K562 treated with DMSO at 1 percent for 4 hours (cell line): ENCODE measurements around the gene AKT2. TPM values are rescaled to one million over a fixed set of nuclear protein-coding genes. Genes with fewer than 3 reads are reported as not detected.

Source experiments
- total RNA-seq: library from RNA; unstranded; fragments of 300-600 nt; gene quantifications from 2 replicates; pipeline ENCODE4 v1.2.3, GENCODE V29; 2022; ENCODE audit not compliant: insufficient read depth

AKT2 gene
- 36.2 and 51.9 TPM in 2 replicates for total RNA-seq

GRCh38 chr19:40284501-40285352 is at the start of gene AKT2:
AKT2 (minus strand) TSS chr19:40285345; CDS start chr19:40265267, 20,078 bp downstream.

GRCh38 chr19:40217934-40218890 is 66.9 kb downstream of the AKT2 start, which contains the start of gene TTC9B:
TTC9B (minus strand) TSS chr19:40218384; CDS start chr19:40218381, 3 bp downstream.

GRCh38 chr19:40190891-40191835 is 94.0 kb downstream of the AKT2 start, which contains the start of gene MAP3K10:
MAP3K10 (plus strand) TSS chr19:40191426; CDS start chr19:40192032, 606 bp downstream.

Other genes starting within 250 kb of the AKT2 start
- gene ZNF780B, start 229.1 kb downstream of the AKT2 start, total RNA-seq: 3.5 and 5.3 TPM in 2 replicates
- 3.5 and 12.2 TPM in 2 replicates for gene ZNF780A, start 194.4 kb downstream of the AKT2 start, total RNA-seq
- gene MAP3K10, start 93.9 kb downstream of the AKT2 start, total RNA-seq: 11.2 and 12.8 TPM in 2 replicates
- not detected in 2 replicates for gene TTC9B, start 67.0 kb downstream of the AKT2 start, total RNA-seq
- gene CCNP, start 58.7 kb downstream of the AKT2 start, total RNA-seq: 1.3 and 5.6 TPM in 2 replicates
- gene C19orf47, start 63.1 kb upstream of the AKT2 start, total RNA-seq: 8.1 and 9.8 TPM in 2 replicates
- 756 and 773 TPM in 2 replicates for gene PLD3, start 63.4 kb upstream of the AKT2 start, total RNA-seq
- gene HIPK4, start 104.8 kb upstream of the AKT2 start, total RNA-seq: 0.24 TPM in 1 of 2 replicates, not detected in the other
- 4.9 and 5.4 TPM in 2 replicates for gene PRX, start 128.0 kb upstream of the AKT2 start, total RNA-seq
- 49.5 and 51.2 TPM in 2 replicates for gene SERTAD1, start 140.6 kb upstream of the AKT2 start, total RNA-seq
- gene SERTAD3, start 159.0 kb upstream of the AKT2 start, total RNA-seq: 15.3 and 22.6 TPM in 2 replicates
- 1,097 and 1,296 TPM in 2 replicates for gene BLVRB, start 180.4 kb upstream of the AKT2 start, total RNA-seq
- 1.8 and 3.7 TPM in 2 replicates for gene SPTBN4, start 181.7 kb upstream of the AKT2 start, total RNA-seq